Measurements from ENCODE around the gene AKR7A2. TPM values are rescaled to one million over a fixed set of nuclear protein-coding genes. Genes with fewer than 3 reads are reported as not detected.
A peak's percentile ranks its signal among the peaks of the same experiment; 100 is the strongest.
"Not testable (repeated sequence)": the region's sequence is repeated elsewhere in the genome, so short reads cannot be mapped to it uniquely, and the experiment has no call there.

The AKR7A2 gene
- total RNA-seq, 4 donors from 2014 or later: 51.6 to 73.6 (median 59.0) TPM

DNA sequence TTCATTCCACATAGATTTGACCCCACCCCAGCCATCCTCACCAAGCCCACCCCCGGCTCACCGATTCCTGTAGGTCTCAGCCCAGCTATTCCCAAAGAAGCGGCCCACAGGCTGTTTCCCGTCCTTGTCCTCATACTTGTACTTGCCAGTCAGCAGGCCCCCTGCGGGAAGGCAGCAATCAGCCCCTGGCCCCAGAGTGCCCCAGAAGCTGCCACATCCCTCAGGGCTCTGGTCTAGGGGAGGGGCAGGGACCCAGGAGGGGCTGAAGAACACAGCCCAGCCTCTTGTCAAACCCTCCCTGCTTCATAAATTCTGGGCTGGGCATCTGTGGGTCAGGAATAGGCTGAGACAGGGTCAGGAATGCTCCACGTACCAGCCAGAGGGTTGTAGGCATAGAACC lies 5.0 kb downstream of the AKR7A2 start:
- ATAC-seq (ENCODE audit: low FRiP score): no peak
- TF ChIP-seq, protein P1, sequence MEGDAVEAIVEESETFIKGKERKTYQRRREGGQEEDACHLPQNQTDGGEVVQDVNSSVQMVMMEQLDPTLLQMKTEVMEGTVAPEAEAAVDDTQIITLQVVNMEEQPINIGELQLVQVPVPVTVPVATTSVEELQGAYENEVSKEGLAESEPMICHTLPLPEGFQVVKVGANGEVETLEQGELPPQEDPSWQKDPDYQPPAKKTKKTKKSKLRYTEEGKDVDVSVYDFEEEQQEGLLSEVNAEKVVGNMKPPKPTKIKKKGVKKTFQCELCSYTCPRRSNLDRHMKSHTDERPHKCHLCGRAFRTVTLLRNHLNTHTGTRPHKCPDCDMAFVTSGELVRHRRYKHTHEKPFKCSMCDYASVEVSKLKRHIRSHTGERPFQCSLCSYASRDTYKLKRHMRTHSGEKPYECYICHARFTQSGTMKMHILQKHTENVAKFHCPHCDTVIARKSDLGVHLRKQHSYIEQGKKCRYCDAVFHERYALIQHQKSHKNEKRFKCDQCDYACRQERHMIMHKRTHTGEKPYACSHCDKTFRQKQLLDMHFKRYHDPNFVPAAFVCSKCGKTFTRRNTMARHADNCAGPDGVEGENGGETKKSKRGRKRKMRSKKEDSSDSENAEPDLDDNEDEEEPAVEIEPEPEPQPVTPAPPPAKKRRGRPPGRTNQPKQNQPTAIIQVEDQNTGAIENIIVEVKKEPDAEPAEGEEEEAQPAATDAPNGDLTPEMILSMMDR (IDR thresholded peaks at IDR 0.05): no peak
- no peak for DNase-seq (ENCODE audit: low spot score)

GRCh38 chr1:19305880-19306279 lies 6.1 kb downstream of the AKR7A2 start:
- TF ChIP-seq, protein P1 (IDR thresholded peaks at IDR 0.05): no peak
- DNase-seq (ENCODE audit: low spot score) (no peak), ATAC-seq (ENCODE audit: low FRiP score) (no peak)

DNA sequence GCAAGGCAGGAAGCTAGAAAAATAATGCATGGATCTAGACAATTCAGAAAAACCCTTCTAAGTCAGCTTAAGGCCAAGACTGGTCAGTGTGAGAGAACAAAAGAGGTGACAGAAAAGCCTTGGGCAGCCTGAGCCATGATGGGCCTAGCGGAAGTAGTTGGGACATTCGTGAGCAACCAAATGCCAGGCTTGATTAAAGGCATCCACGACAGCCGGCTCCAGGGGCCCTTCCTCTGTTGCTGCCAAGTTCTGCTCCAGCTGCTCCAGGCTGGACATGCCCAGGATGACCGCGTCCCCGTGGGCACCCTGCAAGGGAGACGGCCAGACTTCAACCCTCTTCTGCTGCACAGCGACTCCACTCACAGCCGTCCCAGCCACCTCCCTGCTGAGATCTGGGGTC lies 7.9 kb downstream of the AKR7A2 start:
- ATAC-seq (ENCODE audit: low FRiP score); DNase-seq (ENCODE audit: low spot score): not testable (repeated sequence)

DNA sequence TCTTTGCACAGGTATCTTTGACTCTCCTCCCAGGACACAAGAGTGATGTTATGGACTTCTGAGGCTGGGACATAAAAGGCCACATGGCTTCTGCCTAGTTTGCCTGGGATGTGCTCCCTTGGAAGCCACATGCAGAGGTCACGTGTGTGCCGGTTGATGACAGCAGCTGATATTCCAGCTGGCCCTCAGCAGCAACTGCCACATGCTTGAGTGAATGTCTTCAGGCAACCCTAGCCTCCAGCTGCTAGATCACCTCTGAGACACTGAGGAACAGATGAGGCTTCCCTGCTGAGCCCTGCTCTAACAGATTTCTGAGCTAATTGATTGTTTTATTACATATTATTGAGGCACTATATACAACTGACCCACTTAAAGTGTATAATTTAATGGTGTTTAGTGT lies 11.7 kb downstream of the AKR7A2 start:
- TF ChIP-seq, protein P1 (IDR thresholded peaks at IDR 0.05): no peak
- DNase-seq (ENCODE audit: low spot score) (no peak), ATAC-seq (ENCODE audit: low FRiP score) (no peak)

- no peak for DNase-seq (ENCODE audit: low spot score)
- ATAC-seq (ENCODE audit: low FRiP score): no peak
- TF ChIP-seq, protein P1 (IDR thresholded peaks at IDR 0.05): no peak
Observed at GRCh38 chr1:19294638-19295037, 17.3 kb downstream of the AKR7A2 start.

- TF ChIP-seq, protein P1 (IDR thresholded peaks at IDR 0.05): no peak
- DNase-seq (ENCODE audit: low spot score) (no peak), ATAC-seq (ENCODE audit: low FRiP score) (no peak)
Observed at GRCh38 chr1:19289244-19289643, 22.7 kb downstream of the AKR7A2 start.

- peak; percentile 72 for ATAC-seq (ENCODE audit: low FRiP score)
- DNase-seq (ENCODE audit: low spot score): not testable (repeated sequence)
Observed at GRCh38 chr1:19288324-19289241, 23.4 kb downstream of the AKR7A2 start, which contains the start of gene AKR7A3. Gene AKR7A3 (minus strand): TSS chr1:19288770. CDS start chr1:19288709, 61 bp downstream.

Measured in omental fat pad (tissue), 4 donors.